Measurements from ENCODE around the gene GTF3C2. TPM values are rescaled to one million over a fixed set of nuclear protein-coding genes. Genes with fewer than 3 reads are reported as not detected.

Gene GTF3C2
- total and polyA plus RNA-seq, 9 of the 15 experiments (the other 6 are each of a cell fraction or from before 2014, with no cell fraction given), result 35.5 to 96.8 (median 53.0) TPM

- TF ChIP-seq, protein P1, sequence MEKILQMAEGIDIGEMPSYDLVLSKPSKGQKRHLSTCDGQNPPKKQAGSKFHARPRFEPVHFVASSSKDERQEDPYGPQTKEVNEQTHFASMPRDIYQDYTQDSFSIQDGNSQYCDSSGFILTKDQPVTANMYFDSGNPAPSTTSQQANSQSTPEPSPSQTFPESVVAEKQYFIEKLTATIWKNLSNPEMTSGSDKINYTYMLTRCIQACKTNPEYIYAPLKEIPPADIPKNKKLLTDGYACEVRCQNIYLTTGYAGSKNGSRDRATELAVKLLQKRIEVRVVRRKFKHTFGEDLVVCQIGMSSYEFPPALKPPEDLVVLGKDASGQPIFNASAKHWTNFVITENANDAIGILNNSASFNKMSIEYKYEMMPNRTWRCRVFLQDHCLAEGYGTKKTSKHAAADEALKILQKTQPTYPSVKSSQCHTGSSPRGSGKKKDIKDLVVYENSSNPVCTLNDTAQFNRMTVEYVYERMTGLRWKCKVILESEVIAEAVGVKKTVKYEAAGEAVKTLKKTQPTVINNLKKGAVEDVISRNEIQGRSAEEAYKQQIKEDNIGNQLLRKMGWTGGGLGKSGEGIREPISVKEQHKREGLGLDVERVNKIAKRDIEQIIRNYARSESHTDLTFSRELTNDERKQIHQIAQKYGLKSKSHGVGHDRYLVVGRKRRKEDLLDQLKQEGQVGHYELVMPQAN (IDR thresholded peaks at IDR 0.05; ENCODE audit: borderline replicate concordance), result peak; percentile 70; the same call in 1 of the 2 replicates
- TF ChIP-seq PHF8 (IDR thresholded peaks at IDR 0.05; ENCODE audit: borderline replicate concordance, low read length) (peak; percentile 56; the same call in 1 of the 2 replicates), MCM3 (IDR thresholded peaks at IDR 0.05) (no peak), SMAD4 (CRISPR knock-in tag; conservative IDR thresholded peaks at IDR 0.05) (0 out of 2 replicates have a peak, but pooled peaks have one; percentile 70), FOXA1 (IDR thresholded peaks at IDR 0.05; ENCODE audit: borderline replicate concordance) (no peak), CXXC5 (CRISPR knock-in tag; IDR thresholded peaks at IDR 0.05) (peak; percentile 80), NR2F6 (CRISPR knock-in tag; IDR thresholded peaks at IDR 0.05) (no peak), COPS2 (conservative IDR thresholded peaks at IDR 0.05) (no peak), RBM15 (IDR thresholded peaks at IDR 0.05; ENCODE audit: insufficient read depth, low read length) (no peak), KDM1A (IDR thresholded peaks at IDR 0.05) (no peak), ZNF436 (CRISPR knock-in tag; IDR thresholded peaks at IDR 0.05) (no peak), CHD4 (IDR thresholded peaks at IDR 0.05; ENCODE audit: insufficient read depth, insufficient replicate concordance, low read depth, low read length, poor library complexity, severe bottlenecking) (no peak), POU5F1 (IDR thresholded peaks at IDR 0.05; ENCODE audit: borderline replicate concordance, low read depth, low read length, partially characterized antibody) (peak; percentile 10), ARID1B (IDR thresholded peaks at IDR 0.05) (peak; percentile 31), ZNF224 (CRISPR knock-in tag; IDR thresholded peaks at IDR 0.05) (no peak), SPI1 (IDR thresholded peaks at IDR 0.05; ENCODE audit: borderline replicate concordance, low read depth, low read length) (no peak), LCOR (CRISPR knock-in tag; IDR thresholded peaks at IDR 0.05) (peak; percentile 73; the same call in 1 of the 2 replicates), KLF1 (tag; IDR thresholded peaks at IDR 0.05) (peak; percentile 71), BRD4 (IDR thresholded peaks at IDR 0.05) (peak; percentile 30; the same call in 1 of the 2 replicates), TAF9B (IDR thresholded peaks at IDR 0.05; ENCODE audit: partially characterized antibody) (peak; percentile 76), RNF2 (IDR thresholded peaks at IDR 0.05) (no peak; the same call in 1 of the 2 replicates), KDM5B (IDR thresholded peaks at IDR 0.05; ENCODE audit: insufficient replicate concordance, low read depth, low read length) (peak; percentile 53), ETV1 (tag; conservative IDR thresholded peaks at IDR 0.05; ENCODE audit: low read depth) (peak; percentile 85), TCF7 (IDR thresholded peaks at IDR 0.05; ENCODE audit: borderline replicate concordance) (0 out of 2 replicates have a peak, but pooled peaks have one; percentile 24), ZNF79 (CRISPR knock-in tag; IDR thresholded peaks at IDR 0.05; ENCODE audit: low read depth) (no peak; the same call in 1 of the 2 replicates)
- TF ChIP-seq, protein P2, sequence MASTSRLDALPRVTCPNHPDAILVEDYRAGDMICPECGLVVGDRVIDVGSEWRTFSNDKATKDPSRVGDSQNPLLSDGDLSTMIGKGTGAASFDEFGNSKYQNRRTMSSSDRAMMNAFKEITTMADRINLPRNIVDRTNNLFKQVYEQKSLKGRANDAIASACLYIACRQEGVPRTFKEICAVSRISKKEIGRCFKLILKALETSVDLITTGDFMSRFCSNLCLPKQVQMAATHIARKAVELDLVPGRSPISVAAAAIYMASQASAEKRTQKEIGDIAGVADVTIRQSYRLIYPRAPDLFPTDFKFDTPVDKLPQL (IDR thresholded peaks at IDR 0.05; ENCODE audit: extremely low read depth, insufficient read length), result peak; percentile 5
Observed at GRCh38 chr2:27356382-27357181, at the start of gene GTF3C2 (continued).
